Cardiac muscle cell (in vitro differentiated cells and primary cell): Measurements from ENCODE around the gene PCNX2. TPM values are rescaled to one million over a fixed set of nuclear protein-coding genes. Genes with fewer than 3 reads are reported as not detected.

Experiments
- DNase-seq, 2 donors: peaks; one replicate each; pipeline versions ENCODE4 v3.0.0 to v3.0.0-alpha.2; 2010 to 2017; ENCODE audit warnings: low read depth in 1 of 2, low spot score in 1 of 2
- H3K27ac ChIP-seq: fragments of 200-600 bp; sonication (generic); 2 replicates; pipeline ENCODE4 v1.5.1; 2016
- H3K27me3 ChIP-seq: fragments of 200-600 bp; sonication (generic); 2 replicates; pipeline ENCODE4 v1.6.0; 2016; ENCODE audit warnings: control low read depth
- H3K36me3 ChIP-seq: fragments of 200-600 bp; sonication (generic); 2 replicates; pipeline ENCODE4 v1.5.1; 2016; ENCODE audit warnings: control low read depth
- H3K4me1 ChIP-seq: fragments of 200-600 bp; sonication (generic); 2 replicates; pipeline ENCODE4 v1.8.1; 2017; ENCODE audit warnings: low read depth, mild to moderate bottlenecking, mixed run types
- H3K4me3 ChIP-seq: fragments of 200-600 bp; sonication (generic); 2 replicates; pipeline ENCODE4 v1.5.1; 2016; ENCODE audit warnings: mild to moderate bottlenecking
- H3K9me3 ChIP-seq: fragments of 200-600 bp; sonication (generic); 2 replicates; pipeline ENCODE4 v1.5.1; 2017; ENCODE audit warnings: low read depth, mild to moderate bottlenecking, control low read depth
- CTCF ChIP-seq: IDR thresholded peaks from 2 replicates; pipeline ENCODE4 v1.5.1; 2012; ENCODE audit warnings: low read depth, mild to moderate bottlenecking, low read length
- polyA plus RNA-seq: library from polyadenylated mRNA; unstranded; fragments of >200 nt; fragmentation: Nextera tagmentation; extraction: Ambion mirVana; gene quantifications from 2 replicates; pipeline ENCODE4 v1.2.1, GENCODE V29; 2016
- total RNA-seq: library from RNA; depleted of rRNA; stranded (reverse); fragments of >200 nt; gene quantifications from 2 replicates; pipeline ENCODE4 v1.2.3, GENCODE V29; 2016

Gene PCNX2
- total and polyA plus RNA-seq, 2 experiments from 2014 or later, result 3.9 to 5.1 TPM

- H3K27me3 ChIP-seq, result no peaks in the 10 kb centered on the region
- TF ChIP-seq CTCF, result no peak
- DNase-seq, result no peak
- H3K4me1 ChIP-seq, result peaks cover 4% of the 10 kb centered on the region
- H3K36me3 ChIP-seq, result no peaks in the 10 kb centered on the region
- H3K27ac ChIP-seq, result no peak overlapping the region
- H3K9me3 ChIP-seq, result no peaks in the 10 kb centered on the region
- H3K4me3 ChIP-seq, result no peak overlapping the region
Observed at GRCh38 chr1:232990176-232991128, 305.1 kb downstream of the PCNX2 start.

- no peaks in the 10 kb centered on the region for H3K9me3 ChIP-seq
- peak in 1 of 2 donors; percentile 50 for DNase-seq
- H3K27ac ChIP-seq, result no peak overlapping the region
- H3K27me3 ChIP-seq, result no peaks in the 10 kb centered on the region
- no peaks in the 10 kb centered on the region for H3K36me3 ChIP-seq
- no peak for TF ChIP-seq CTCF
- no peak overlapping the region for H3K4me3 ChIP-seq
- peaks cover 8% of the 10 kb centered on the region for H3K4me1 ChIP-seq
Observed at GRCh38 chr1:232988572-232989040, 306.9 kb downstream of the PCNX2 start.

- no peaks in the 10 kb centered on the region for H3K36me3 ChIP-seq
- H3K4me1 ChIP-seq, result peaks cover 8% of the 10 kb centered on the region
- no peak overlapping the region for H3K27ac ChIP-seq
- no peaks in the 10 kb centered on the region for H3K27me3 ChIP-seq
- no peak for DNase-seq
- TF ChIP-seq CTCF, result no peak
- no peak overlapping the region for H3K4me3 ChIP-seq
- H3K9me3 ChIP-seq, result no peaks in the 10 kb centered on the region
Observed at GRCh38 chr1:232987774-232988140, 307.8 kb downstream of the PCNX2 start.

GRCh38 chr1:232987046-232987773, 308.3 kb downstream of the PCNX2 start:
- no peaks in the 10 kb centered on the region for H3K9me3 ChIP-seq
- no peak for TF ChIP-seq CTCF
- H3K36me3 ChIP-seq, result no peaks in the 10 kb centered on the region
- no peak for DNase-seq
- H3K27me3 ChIP-seq, result no peaks in the 10 kb centered on the region
- no peak overlapping the region for H3K27ac ChIP-seq
- peaks cover 8% of the 10 kb centered on the region for H3K4me1 ChIP-seq
- no peak overlapping the region for H3K4me3 ChIP-seq

- H3K27me3 ChIP-seq, result no peaks in the 10 kb centered on the region
- TF ChIP-seq CTCF, result no peak
- H3K4me1 ChIP-seq, result peaks cover 8% of the 10 kb centered on the region
- no peaks in the 10 kb centered on the region for H3K9me3 ChIP-seq
- no peak for DNase-seq
- no peak overlapping the region for H3K4me3 ChIP-seq
- no peaks in the 10 kb centered on the region for H3K36me3 ChIP-seq
- no peak overlapping the region for H3K27ac ChIP-seq
Observed at GRCh38 chr1:232986527-232986922, 309.0 kb downstream of the PCNX2 start.
